Neural cell (in vitro differentiated cells): ENCODE results near the gene HECW1.

ENCODE experiments used
- EP300 ChIP-seq: fragments of 450-650 bp; conservative IDR thresholded peaks from 2 replicates; pipeline ENCODE4 v1.6.1; 2014; ENCODE audit warnings: antibody characterized with exemption, mild to moderate bottlenecking, moderate library complexity; ENCODE audit not compliant: poor library complexity, severe bottlenecking
- MXI1 ChIP-seq: fragments of 450-650 bp; conservative IDR thresholded peaks from 2 replicates; pipeline ENCODE4 v1.6.1; 2014; ENCODE audit warnings: antibody characterized with exemption, mild to moderate bottlenecking; ENCODE audit not compliant: poor library complexity, severe bottlenecking
- TF ChIP-seq, protein P1 (sequence below): fragments of 450-650 bp; IDR thresholded peaks from 2 replicates; pipeline ENCODE4 v1.5.1; 2014; ENCODE audit warnings: antibody characterized with exemption, mild to moderate bottlenecking, moderate library complexity; ENCODE audit not compliant: poor library complexity, severe bottlenecking

DNA sequence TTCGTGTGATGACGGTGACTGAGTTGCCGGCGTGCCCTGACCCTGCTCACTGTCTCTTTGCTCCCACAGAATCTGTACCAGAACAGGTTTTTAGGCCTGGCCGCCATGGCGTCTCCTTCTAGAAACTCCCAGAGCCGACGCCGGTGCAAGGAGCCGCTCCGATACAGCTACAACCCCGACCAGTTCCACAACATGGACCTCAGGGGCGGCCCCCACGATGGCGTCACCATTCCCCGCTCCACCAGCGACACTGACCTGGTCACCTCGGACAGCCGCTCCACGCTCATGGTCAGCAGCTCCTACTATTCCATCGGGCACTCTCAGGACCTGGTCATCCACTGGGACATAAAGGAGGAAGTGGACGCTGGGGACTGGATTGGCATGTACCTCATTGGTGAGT, 199.2 kb downstream of the HECW1 start:
- TF ChIP-seq, protein P1, sequence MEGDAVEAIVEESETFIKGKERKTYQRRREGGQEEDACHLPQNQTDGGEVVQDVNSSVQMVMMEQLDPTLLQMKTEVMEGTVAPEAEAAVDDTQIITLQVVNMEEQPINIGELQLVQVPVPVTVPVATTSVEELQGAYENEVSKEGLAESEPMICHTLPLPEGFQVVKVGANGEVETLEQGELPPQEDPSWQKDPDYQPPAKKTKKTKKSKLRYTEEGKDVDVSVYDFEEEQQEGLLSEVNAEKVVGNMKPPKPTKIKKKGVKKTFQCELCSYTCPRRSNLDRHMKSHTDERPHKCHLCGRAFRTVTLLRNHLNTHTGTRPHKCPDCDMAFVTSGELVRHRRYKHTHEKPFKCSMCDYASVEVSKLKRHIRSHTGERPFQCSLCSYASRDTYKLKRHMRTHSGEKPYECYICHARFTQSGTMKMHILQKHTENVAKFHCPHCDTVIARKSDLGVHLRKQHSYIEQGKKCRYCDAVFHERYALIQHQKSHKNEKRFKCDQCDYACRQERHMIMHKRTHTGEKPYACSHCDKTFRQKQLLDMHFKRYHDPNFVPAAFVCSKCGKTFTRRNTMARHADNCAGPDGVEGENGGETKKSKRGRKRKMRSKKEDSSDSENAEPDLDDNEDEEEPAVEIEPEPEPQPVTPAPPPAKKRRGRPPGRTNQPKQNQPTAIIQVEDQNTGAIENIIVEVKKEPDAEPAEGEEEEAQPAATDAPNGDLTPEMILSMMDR: no peak
- TF ChIP-seq MXI1 (no peak), EP300 (no peak)
